ENCODE data around the gene DZIP3.

Gene DZIP3

GRCh38 chr3:108698461-108698860 lies 108.9 kb downstream of the DZIP3 start:
- no peak for DNase-seq

DNA sequence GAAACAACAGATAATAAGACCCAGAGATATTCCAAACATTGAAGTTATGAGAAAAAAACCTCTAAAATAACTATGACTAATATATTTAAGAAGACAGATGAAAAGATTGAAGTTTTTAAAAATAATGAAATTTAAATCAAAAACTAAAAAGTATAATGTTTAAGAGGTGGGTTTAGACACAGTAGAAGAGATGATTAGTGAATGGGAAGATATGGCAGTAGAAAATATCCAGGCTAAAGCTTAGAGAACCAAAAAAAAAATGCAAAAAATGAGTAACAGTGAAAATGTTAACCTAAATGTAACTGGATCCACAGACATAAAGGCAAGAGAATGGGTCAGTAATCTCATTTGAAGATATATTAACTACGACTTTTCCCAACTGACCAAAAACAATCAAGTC lies 115.5 kb downstream of the DZIP3 start:
- DNase-seq = no peak

DNA sequence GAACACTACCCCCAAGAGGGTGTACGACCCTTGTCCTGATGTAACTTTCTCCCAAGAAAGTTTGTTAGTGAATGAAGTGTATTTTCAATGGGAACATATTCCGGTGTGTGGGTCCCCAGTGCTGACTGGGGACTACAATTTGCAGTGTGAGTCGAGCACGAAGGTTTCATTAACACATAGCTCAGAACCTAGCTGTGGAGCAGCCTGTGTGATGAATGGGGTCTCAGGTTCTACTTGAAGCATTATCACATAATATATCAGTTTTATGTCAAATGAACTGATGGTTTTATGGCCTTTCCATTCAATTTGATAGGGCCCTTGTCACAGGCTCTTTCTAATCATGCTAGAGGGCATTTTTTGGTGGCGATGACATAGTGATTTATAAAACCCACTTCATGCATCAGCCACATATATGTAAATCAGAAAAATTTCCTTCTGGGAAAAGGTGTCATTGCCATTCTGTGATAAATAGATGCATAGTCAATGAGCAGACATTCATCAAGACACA lies 123.5 kb downstream of the DZIP3 start:
- no peak for DNase-seq

- DNase-seq = no peak
Observed at GRCh38 chr3:108713816-108714215, 124.3 kb downstream of the DZIP3 start.

DNA sequence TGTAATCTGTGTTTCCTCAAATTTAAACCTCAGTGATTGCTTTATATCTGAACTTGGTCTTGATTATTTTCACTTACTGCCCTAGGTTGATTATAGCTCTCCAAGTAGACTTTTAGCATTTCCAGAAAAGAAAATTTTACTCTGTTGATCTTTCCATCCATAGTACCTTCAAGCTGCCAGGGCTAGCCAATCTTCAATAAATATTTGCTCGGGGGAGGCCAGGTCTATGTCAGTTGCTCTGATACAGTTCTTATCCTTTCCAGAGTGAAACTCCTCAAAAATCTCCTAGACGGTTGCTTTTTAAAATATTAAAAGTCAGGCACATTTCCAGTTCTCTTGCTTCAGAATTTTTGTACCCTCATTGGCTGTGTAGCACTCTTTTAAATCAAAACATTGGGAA lies 128.9 kb downstream of the DZIP3 start:
- DNase-seq = no peak

DNA sequence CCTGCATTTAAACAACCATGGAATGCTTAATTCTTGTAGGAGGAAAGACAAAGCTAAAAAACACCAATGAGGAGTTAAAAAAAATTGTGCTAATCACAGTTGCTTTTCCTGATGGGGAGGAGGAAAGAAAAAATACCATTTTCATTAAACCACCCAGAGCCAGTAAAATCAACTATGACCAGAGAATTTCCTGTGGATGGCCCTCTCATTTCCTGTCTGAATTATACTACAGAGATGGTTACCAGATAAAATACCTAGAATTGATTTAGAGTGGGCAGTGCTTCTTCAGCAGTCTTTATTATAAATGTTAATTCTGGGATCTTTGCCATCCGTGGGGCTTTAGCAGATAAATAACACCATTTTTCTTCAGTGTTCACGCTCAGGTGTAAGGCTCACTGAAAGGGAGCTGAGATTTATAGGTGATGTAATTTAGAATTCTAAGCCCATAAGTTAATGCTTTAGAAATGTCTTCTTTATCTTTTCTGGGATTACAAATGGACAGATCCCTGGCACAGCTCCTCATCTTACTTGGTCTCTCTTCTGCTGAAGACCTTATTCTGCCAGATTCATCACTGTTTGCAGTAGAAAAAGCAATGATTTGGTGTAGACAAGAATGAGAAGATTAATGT lies 129.8 kb downstream of the DZIP3 start:
- no peak for DNase-seq

GRCh38 chr3:108722724-108723123 lies 133.2 kb downstream of the DZIP3 start:
- DNase-seq = no peak

- DNase-seq = no peak
Observed at GRCh38 chr3:108724101-108724500, 134.6 kb downstream of the DZIP3 start.

DNA sequence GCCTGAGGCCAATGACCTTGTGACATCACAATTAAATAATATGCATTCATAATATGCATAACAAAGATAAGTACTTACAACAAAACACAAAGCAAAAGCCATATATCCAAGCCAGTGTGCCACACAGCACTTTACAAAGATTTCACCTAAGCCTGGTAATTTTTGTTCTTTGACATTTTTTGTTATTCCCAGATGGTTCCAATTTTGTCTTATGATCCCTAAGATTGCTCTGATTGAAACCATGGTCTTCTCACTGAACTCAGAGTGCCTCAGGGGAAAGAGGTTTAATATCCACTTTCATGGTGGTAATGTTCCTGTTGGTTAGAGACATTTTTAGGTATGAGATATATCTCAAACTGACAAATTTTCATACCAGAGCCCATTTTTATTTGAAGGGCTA lies 138.6 kb downstream of the DZIP3 start:
- DNase-seq = no peak

DNA sequence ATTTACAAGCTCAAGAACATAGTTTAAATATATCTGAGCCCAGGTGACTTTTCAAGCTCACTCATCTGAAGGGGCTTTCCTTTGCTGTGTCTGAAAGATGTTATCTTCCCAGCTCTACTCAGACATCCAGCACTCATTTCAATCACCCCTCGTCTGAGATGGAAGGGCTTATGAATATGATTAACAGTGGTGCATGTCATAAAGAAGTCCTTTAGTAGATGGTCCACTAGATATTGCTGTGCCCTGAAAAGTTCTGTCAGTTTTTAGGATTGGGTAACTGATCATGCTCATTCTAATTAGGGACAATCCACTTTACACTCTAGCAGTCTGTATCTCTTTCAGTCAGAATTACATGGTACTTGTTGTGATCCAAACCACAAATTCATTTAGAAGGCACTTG lies 139.4 kb downstream of the DZIP3 start:
- DNase-seq = no peak

DNA sequence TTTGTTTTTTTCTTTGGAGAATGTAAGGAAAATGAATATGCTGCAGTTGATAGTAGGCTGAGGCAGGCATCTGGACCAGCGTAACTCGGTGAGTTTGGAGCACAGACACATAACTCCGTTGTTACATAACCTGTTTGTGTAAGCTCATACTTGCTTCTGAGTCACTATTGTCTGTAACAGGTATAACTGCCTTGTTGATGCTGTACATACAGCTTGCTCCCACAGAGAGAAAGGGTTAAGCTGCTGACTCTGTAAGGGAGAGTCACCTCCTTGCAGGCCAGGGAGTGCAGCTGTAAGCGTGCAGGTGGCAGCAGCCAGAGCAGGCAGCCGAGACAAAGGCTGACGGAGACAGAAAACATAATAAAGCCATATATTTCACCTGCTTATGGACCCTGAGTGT lies 147.3 kb downstream of the DZIP3 start:
- no peak for DNase-seq

- DNase-seq = no peak
Observed at GRCh38 chr3:108742929-108743328, 153.4 kb downstream of the DZIP3 start.
